Tibial nerve (tissue), 4 donors: ENCODE data around the gene CAB39L. TPM values are rescaled to one million over a fixed set of nuclear protein-coding genes. Genes with fewer than 3 reads are reported as not detected.

Source experiments
- DNase-seq, 2 donors: peaks; one replicate each; pipeline ENCODE4 v3.0.0-alpha.2; 2019; ENCODE audit warnings: low spot score in 2 of 2
- H3K27ac ChIP-seq, 4 donors: fragments of 200-600 bp; sonication (generic) in 3 of 4; one replicate each; pipeline ENCODE4 v1.5.1; 2017 to 2019; ENCODE audit warnings: mild to moderate bottlenecking in 1 of 4
- H3K27me3 ChIP-seq, 2 donors: fragments of 200-600 bp; sonication (generic) in 1 of 2; one replicate each; pipeline versions ENCODE4 v1.5.1 to v1.6.0; 2017 to 2019
- H3K36me3 ChIP-seq, 3 donors: fragments of 200-600 bp; sonication (generic); one replicate each; pipeline ENCODE4 v1.5.1; 2018 to 2019
- H3K4me1 ChIP-seq, 4 donors: fragments of 200-600 bp; sonication (generic) in 3 of 4; one replicate each; pipeline ENCODE4 v1.5.1; 2017 to 2019
- H3K4me3 ChIP-seq, 4 donors: fragments of 200-600 bp; sonication (generic) in 3 of 4; one replicate each; pipeline ENCODE4 v1.5.1; 2017 to 2019; ENCODE audit warnings: mild to moderate bottlenecking in 1 of 4, moderate library complexity in 1 of 4
- H3K9me3 ChIP-seq, 4 donors: fragments of 200-600 bp; sonication (generic) in 3 of 4; one replicate each; pipeline ENCODE4 v1.5.1; 2017 to 2019
- CTCF ChIP-seq, 5 experiments: fragments of 200-600 bp in 3 of 5; fragments of 450-650 bp in 2 of 5; sonication (generic) in 3 of 5; IDR thresholded peaks; one replicate each; pipeline ENCODE4 v1.5.1; 2016 to 2019; ENCODE audit warnings: antibody characterized with exemption in 5 of 5, mild to moderate bottlenecking in 3 of 5, moderate library complexity in 2 of 5
- EP300 ChIP-seq, 2 donors: sonication (generic); formaldehyde crosslinking; IDR thresholded peaks; one replicate each; pipeline ENCODE4 v1.6.1; 2017; ENCODE audit warnings: antibody characterized with exemption in 2 of 2, mild to moderate bottlenecking in 1 of 2
- POLR2A ChIP-seq, 2 donors: fragments of 450-650 bp; IDR thresholded peaks; one replicate each; pipeline ENCODE4 v1.6.1; 2017; ENCODE audit warnings: antibody characterized with exemption in 2 of 2, mild to moderate bottlenecking in 2 of 2, moderate library complexity in 2 of 2
- WGBS, 2 donors: methylation state at CpG; one replicate each; pipeline ENCODE4 v1.1.5; 2018; 5-methylcytosine and 5-hydroxymethylcytosine counted together
- total RNA-seq, 4 donors: library from RNA; depleted of rRNA; stranded (reverse); fragments of >200 nt; gene quantifications; one replicate each; pipeline ENCODE4 v1.1.0, GENCODE V29; 2016

Gene CAB39L
- total RNA-seq, 4 donors from 2014 or later, result 89.4 to 152 (median 107) TPM

GRCh38 chr13:49456156-49456555, 12.3 kb upstream of the CAB39L start:
- Histone ChIP-seq H3K27me3 (no peaks in the 10 kb centered on the region), H3K9me3 (no peaks in the 10 kb centered on the region), H3K4me3 (no peak overlapping the region), H3K4me1 (peaks cover 0 to 22% (median 0%) of the 10 kb centered on the region in 4 donors), H3K36me3 (peaks cover 0 to 18% (median 0%) of the 10 kb centered on the region in 3 donors), H3K27ac (no peak overlapping the region)
- 96 to 100% methylated on average over 1 of the region's 1 CpG for WGBS, 2 donors
- TF ChIP-seq EP300 (IDR thresholded peaks at IDR 0.05) (no peak), CTCF (IDR thresholded peaks at IDR 0.05) (no peak), POLR2A (IDR thresholded peaks at IDR 0.05) (no peak)
- no peak for DNase-seq

- Histone ChIP-seq H3K4me1 (peaks cover 0 to 28% (median 0%) of the 10 kb centered on the region in 4 donors), H3K9me3 (no peaks in the 10 kb centered on the region), H3K27me3 (no peaks in the 10 kb centered on the region), H3K4me3 (no peak overlapping the region), H3K27ac (peak overlapping the region in 1 of 4 donors; percentile 31), H3K36me3 (peaks cover 0 to 13% (median 0%) of the 10 kb centered on the region in 3 donors)
- DNase-seq, result no peak
- TF ChIP-seq EP300 (IDR thresholded peaks at IDR 0.05) (no peak), CTCF (IDR thresholded peaks at IDR 0.05) (no peak), POLR2A (IDR thresholded peaks at IDR 0.05) (no peak)
These were observed 11.1 kb upstream of the CAB39L start for GRCh38 chr13:49455007-49455398.

GRCh38 chr13:49454388-49455006, 10.6 kb upstream of the CAB39L start:
- H3K36me3 ChIP-seq, result peaks cover 0 to 18% (median 0%) of the 10 kb centered on the region in 3 donors
- WGBS, 2 donors, result 50% methylated on average over 4 of the region's 4 CpGs
- peaks cover 0 to 29% (median 0%) of the 10 kb centered on the region in 4 donors for H3K4me1 ChIP-seq
- H3K27ac ChIP-seq, result peak overlapping the region in 2 of 4 donors; percentile 8 to 31
- TF ChIP-seq EP300 (IDR thresholded peaks at IDR 0.05) (no peak), POLR2A (IDR thresholded peaks at IDR 0.05) (no peak), CTCF (IDR thresholded peaks at IDR 0.05) (no peak)
- H3K9me3 ChIP-seq, result no peaks in the 10 kb centered on the region
- H3K27me3 ChIP-seq, result no peaks in the 10 kb centered on the region
- DNase-seq, result no peak
- H3K4me3 ChIP-seq, result no peak overlapping the region

GRCh38 chr13:49453465-49453864, 9.6 kb upstream of the CAB39L start:
- H3K4me1 ChIP-seq, result peaks cover 0 to 32% (median 0%) of the 10 kb centered on the region in 4 donors
- no peak overlapping the region for H3K27ac ChIP-seq
- H3K9me3 ChIP-seq, result no peaks in the 10 kb centered on the region
- 96 to 97% methylated on average over 7 of the region's 7 CpGs for WGBS, 2 donors
- no peak overlapping the region for H3K4me3 ChIP-seq
- DNase-seq, result no peak
- H3K27me3 ChIP-seq, result no peaks in the 10 kb centered on the region
- peaks cover 0 to 22% (median 0%) of the 10 kb centered on the region in 3 donors for H3K36me3 ChIP-seq
- no peak for TF ChIP-seq EP300 (IDR thresholded peaks at IDR 0.05)
- no peak for TF ChIP-seq POLR2A (IDR thresholded peaks at IDR 0.05)

GRCh38 chr13:49452725-49453457, 9.0 kb upstream of the CAB39L start:
- Histone ChIP-seq H3K27ac (no peak overlapping the region), H3K36me3 (peaks cover 0 to 19% (median 0%) of the 10 kb centered on the region in 3 donors), H3K27me3 (no peaks in the 10 kb centered on the region), H3K9me3 (no peaks in the 10 kb centered on the region), H3K4me1 (peaks cover 0 to 37% (median 0%) of the 10 kb centered on the region in 4 donors), H3K4me3 (no peak overlapping the region)
- no peak for DNase-seq
- TF ChIP-seq CTCF (IDR thresholded peaks at IDR 0.05), result no peak
- TF ChIP-seq EP300 (IDR thresholded peaks at IDR 0.05), result no peak
- no peak for TF ChIP-seq POLR2A (IDR thresholded peaks at IDR 0.05)
- WGBS, 2 donors, result 92 to 98% methylated on average over 8 of the region's 8 CpGs
